ENCODE measurements around the gene RIN2. TPM values are rescaled to one million over a fixed set of nuclear protein-coding genes. Genes with fewer than 3 reads are reported as not detected.
"Not testable (repeated sequence)": the region's sequence is repeated elsewhere in the genome, so short reads cannot be mapped to it uniquely, and the experiment has no call there.

Gene RIN2
- total RNA-seq, 1 donor from 2014 or later, result 21.2 TPM

- Histone ChIP-seq H3K9me3 (ENCODE audit: insufficient read depth, low read depth, low read length) (no peaks in the 10 kb centered on the region), H3K4me1 (ENCODE audit: insufficient read depth, low read length) (no peaks in the 10 kb centered on the region), H3K4me3 (ENCODE audit: insufficient read depth, low read depth, low read length) (no peak overlapping the region), H3K27me3 (ENCODE audit: insufficient read depth, low read length) (no peaks in the 10 kb centered on the region), H4K20me1 (ENCODE audit: insufficient read depth, low read length) (no peaks in the 10 kb centered on the region), H3K79me2 (ENCODE audit: insufficient read depth, low read length) (no peaks in the 10 kb centered on the region), H3K9ac (ENCODE audit: low read length) (no peak overlapping the region), H3K36me3 (ENCODE audit: insufficient read depth, low read length) (no peaks in the 10 kb centered on the region), H3K27ac (ENCODE audit: low read depth, low read length) (no peak overlapping the region), H3K4me2 (ENCODE audit: low read length) (no peak overlapping the region), H2AFZ (ENCODE audit: low read depth, low read length) (no peak overlapping the region)
- FAIRE-seq, result no peak
- no peaks in the 10 kb centered on the region for H3K4me1 Mint-ChIP-seq (ENCODE audit: low read depth, unreplicated experiment)
- H3K27ac Mint-ChIP-seq (ENCODE audit: unreplicated experiment), result no peak overlapping the region
- H3K36me3 Mint-ChIP-seq (ENCODE audit: low read depth, unreplicated experiment), result no peaks in the 10 kb centered on the region
- TF ChIP-seq CTCF (IDR thresholded peaks at IDR 0.05; ENCODE audit: insufficient read depth, low read depth, low read length), result no peak
- no peak for TF ChIP-seq EZH2 (IDR thresholded peaks at IDR 0.05; ENCODE audit: insufficient read depth, low read length)
- DNase-seq (ENCODE audit: low read depth), result no peak
- H3K9me3 Mint-ChIP-seq (ENCODE audit: unreplicated experiment), result peaks cover 4% of the 10 kb centered on the region
- H3K27me3 Mint-ChIP-seq (ENCODE audit: low read depth, unreplicated experiment), result peaks cover 4% of the 10 kb centered on the region
- H3K4me3 Mint-ChIP-seq (ENCODE audit: unreplicated experiment), result no peak overlapping the region
Measured at GRCh38 chr20:19750101-19750606, 7.9 kb upstream of the RIN2 start.

- Mint-ChIP-seq H3K27me3 (ENCODE audit: low read depth, unreplicated experiment) (peaks cover 2% of the 10 kb centered on the region), H3K4me3 (ENCODE audit: unreplicated experiment) (no peak overlapping the region), H3K4me1 (ENCODE audit: low read depth, unreplicated experiment) (no peaks in the 10 kb centered on the region), H3K9me3 (ENCODE audit: unreplicated experiment) (peaks cover 2% of the 10 kb centered on the region), H3K27ac (ENCODE audit: unreplicated experiment) (no peak overlapping the region), H3K36me3 (ENCODE audit: low read depth, unreplicated experiment) (peaks cover under 1% of the 10 kb centered on the region)
- H3K4me2 ChIP-seq (ENCODE audit: low read length), result no peak overlapping the region
- H3K27me3 ChIP-seq (ENCODE audit: insufficient read depth, low read length), result no peaks in the 10 kb centered on the region
- TF ChIP-seq EZH2 (IDR thresholded peaks at IDR 0.05; ENCODE audit: insufficient read depth, low read length), result no peak
- TF ChIP-seq CTCF (IDR thresholded peaks at IDR 0.05; ENCODE audit: insufficient read depth, low read depth, low read length), result no peak
- no peaks in the 10 kb centered on the region for H3K9me3 ChIP-seq (ENCODE audit: insufficient read depth, low read depth, low read length)
- H3K27ac ChIP-seq (ENCODE audit: low read depth, low read length), result no peak overlapping the region
- H3K36me3 ChIP-seq (ENCODE audit: insufficient read depth, low read length), result no peaks in the 10 kb centered on the region
- no peaks in the 10 kb centered on the region for H3K4me1 ChIP-seq (ENCODE audit: insufficient read depth, low read length)
- H4K20me1 ChIP-seq (ENCODE audit: insufficient read depth, low read length), result no peaks in the 10 kb centered on the region
- H2AFZ ChIP-seq (ENCODE audit: low read depth, low read length), result no peak overlapping the region
- no peak for DNase-seq (ENCODE audit: low read depth)
- H3K4me3 ChIP-seq (ENCODE audit: insufficient read depth, low read depth, low read length), result no peak overlapping the region
- no peak overlapping the region for H3K9ac ChIP-seq (ENCODE audit: low read length)
- no peak for FAIRE-seq
- no peaks in the 10 kb centered on the region for H3K79me2 ChIP-seq (ENCODE audit: insufficient read depth, low read length)
Measured at GRCh38 chr20:19750907-19751636, 7.0 kb upstream of the RIN2 start.

- H3K36me3 ChIP-seq (ENCODE audit: insufficient read depth, low read length); H3K36me3 Mint-ChIP-seq (ENCODE audit: low read depth, unreplicated experiment); H3K27me3 Mint-ChIP-seq (ENCODE audit: low read depth, unreplicated experiment); H3K4me3 ChIP-seq (ENCODE audit: insufficient read depth, low read depth, low read length); H3K27me3 ChIP-seq (ENCODE audit: insufficient read depth, low read length); H3K4me2 ChIP-seq (ENCODE audit: low read length); H3K9me3 Mint-ChIP-seq (ENCODE audit: unreplicated experiment); H2AFZ ChIP-seq (ENCODE audit: low read depth, low read length); H3K27ac ChIP-seq (ENCODE audit: low read depth, low read length); H3K4me1 ChIP-seq (ENCODE audit: insufficient read depth, low read length); H3K4me3 Mint-ChIP-seq (ENCODE audit: unreplicated experiment); H3K9me3 ChIP-seq (ENCODE audit: insufficient read depth, low read depth, low read length); H3K27ac Mint-ChIP-seq (ENCODE audit: unreplicated experiment); DNase-seq (ENCODE audit: low read depth); H3K9ac ChIP-seq (ENCODE audit: low read length); H4K20me1 ChIP-seq (ENCODE audit: insufficient read depth, low read length); H3K4me1 Mint-ChIP-seq (ENCODE audit: low read depth, unreplicated experiment); FAIRE-seq; H3K79me2 ChIP-seq (ENCODE audit: insufficient read depth, low read length): not testable (repeated sequence)
Measured at GRCh38 chr20:19754201-19754600, 3.9 kb upstream of the RIN2 start.

All from astrocyte (in vitro differentiated cells and primary cell).